NCI-H1105 treated with DMSO at 0.1 percent for 48 hours (cell line): ENCODE measurements around the gene ADAMTS9.

Experiments
- DNase-seq: peaks from one replicate; lab custom pipeline; 2025; lab: John Stamatoyannopoulos, UW

The ADAMTS9 gene

DNA sequence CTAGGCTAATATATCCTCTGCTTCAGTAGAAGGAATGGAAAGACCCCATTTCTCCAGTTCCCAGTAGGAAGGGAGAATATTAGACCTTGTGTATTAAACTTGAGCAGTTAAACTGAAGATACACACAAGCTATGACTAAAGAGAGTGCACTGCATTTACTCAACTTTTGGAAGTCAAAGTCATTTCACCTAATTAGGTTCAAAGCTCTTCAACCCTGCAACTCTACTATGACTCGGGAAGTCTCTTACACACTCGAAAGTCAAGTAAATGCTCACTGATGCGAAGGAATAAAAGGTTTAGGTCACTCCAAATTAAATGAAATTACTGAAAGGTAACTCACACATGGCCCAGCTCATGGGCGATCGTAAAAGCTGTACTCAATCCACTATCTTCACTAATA is 33.8 kb downstream of the ADAMTS9 start:
- no peak for DNase-seq

DNA sequence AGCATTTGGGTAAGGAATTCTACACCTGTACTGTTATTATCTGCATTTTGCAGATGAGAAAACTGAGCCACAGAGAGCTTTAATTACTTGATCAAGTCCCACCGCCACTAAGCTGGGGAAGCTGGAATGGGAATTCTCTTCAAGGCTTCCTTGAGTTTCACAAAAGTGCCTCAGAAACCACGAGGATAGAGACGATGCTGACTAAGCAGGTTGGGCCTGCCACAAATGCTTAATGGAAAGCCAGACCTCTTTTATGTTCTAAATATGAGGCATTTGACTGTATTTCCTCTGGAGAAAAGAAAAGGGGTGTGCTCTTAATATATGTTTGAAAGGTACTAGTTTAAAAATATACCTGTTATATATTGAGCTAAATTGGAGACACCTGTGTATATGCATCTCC is 34.7 kb downstream of the ADAMTS9 start:
- DNase-seq, result no peak

DNA sequence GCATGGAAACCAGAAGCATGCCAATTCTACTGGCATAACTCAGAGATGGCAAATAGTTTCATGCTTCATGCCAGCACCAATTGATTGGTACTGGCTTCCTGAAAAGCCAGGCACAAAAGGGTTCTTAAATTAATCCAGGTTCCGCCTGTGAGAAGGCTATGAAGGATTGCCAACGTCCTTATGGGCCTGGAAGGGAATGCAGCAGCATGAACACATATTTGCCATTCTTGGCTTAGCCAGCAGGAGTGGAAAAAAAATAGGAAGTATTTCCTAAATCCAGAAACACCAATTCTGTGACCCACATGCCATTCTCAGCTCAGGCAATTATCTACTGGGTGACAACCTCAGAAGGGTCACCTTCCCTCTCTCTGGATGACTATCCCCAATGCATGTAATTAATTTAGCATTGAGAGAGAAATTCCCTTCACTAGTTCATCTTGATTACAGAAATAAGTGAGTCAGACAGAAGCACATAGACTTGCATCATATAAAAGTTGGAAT is 36.0 kb downstream of the ADAMTS9 start:
- DNase-seq, result no peak

DNA sequence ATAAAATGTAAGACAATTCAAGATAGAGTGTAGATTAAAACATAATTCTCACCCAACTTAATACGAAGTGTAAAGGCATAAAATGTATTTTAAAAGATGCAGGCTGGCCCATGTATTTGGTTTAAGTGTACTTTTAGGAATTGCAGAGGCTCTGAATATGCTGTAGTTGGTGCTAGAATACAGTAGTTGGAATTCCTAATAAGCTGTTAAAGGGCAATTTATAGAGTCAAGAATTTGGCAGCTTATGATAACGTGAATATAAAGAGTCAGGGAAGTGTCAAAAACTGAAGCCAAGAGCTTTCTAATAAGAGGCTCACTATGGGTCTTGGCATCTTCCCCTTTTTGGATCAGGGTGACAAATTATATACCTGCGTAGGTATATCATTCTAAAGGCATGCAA is 36.5 kb downstream of the ADAMTS9 start:
- DNase-seq, result no peak

DNA sequence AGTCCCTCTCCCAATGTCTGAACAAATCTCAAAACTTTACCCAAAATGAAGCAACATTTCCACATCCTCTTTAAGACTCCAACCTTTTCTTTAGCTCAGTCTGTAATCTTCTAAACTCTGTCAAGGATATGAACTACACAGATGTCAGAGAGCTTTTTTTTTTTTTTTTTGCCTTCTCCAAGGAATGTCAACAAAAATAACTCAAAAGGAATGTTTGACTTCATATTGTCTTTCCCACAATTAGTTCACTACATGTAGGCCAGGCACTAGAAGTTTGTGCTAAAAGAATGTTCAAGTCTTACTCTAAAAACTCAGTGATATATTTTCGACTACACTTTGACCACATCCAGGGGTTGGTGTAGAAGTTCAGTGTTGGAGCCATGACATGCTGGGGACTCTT is 37.1 kb downstream of the ADAMTS9 start:
- DNase-seq, result no peak

DNA sequence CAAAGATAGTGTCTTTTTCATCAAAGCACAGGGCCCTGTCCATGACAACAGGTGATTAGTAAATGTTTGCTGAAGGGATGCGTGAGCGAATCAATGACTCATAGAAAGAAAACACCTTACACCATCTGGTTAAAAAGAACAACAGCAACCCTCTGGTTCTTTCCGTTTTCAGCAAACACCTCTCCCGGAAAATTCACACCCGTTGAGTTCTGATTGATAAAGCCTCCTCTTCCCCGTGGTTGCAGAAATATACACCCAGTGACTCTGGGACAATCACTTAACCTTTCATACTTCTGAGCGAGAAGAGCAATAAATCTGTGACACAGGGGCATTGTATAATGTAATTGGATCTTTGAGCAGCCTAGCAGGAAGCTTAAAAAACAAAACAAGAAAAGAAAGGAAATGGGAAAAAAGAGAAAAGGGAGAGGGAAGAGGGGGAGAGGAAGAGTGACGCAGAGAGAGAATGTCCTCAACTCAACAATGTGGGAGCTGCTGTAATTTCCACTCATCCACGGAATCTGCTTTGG is 37.6 kb downstream of the ADAMTS9 start:
- no peak for DNase-seq

DNA sequence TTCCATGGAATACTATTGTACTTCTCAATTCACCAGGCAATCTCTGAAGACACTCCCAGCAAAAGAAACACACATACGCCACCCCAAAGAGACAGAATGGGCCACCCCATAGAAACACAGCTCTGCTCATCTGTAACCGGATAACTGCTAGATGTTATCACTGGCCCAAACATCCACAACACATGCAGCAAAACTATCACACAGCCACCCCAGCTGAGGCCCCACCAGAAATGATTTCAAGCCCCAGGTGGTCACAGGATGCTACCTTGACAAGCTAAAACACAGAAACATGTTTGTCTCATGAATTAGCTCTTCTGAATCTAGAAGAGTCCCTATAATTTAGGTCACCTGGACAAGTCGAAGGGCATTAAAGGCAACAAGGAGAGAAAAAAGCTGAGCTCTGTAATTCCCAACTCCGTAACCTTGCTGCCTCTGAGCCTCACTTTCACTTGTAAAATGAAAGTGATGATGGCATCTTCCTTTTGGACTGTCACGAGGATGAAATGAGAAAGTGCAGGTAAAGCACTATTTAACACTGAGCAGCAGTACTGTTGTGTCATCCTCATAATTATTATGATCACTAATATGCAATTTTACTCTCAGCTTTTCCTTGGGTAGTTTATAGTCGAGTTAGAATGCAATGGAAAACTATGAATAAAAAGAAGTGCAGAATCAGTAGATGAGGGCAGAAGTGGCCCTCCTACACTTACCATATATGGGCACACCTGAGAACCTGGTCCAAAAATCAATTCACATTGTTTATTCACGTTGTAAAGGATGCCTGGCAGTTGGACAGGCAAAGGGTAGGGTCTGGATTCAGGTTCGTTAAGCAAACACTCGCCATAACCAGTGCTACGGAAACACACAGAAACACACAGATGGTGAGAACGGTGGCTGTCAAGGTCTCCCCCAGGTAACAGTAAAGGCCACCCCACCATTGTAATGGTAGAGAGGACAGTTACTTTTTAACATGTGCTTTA is 38.6 kb downstream of the ADAMTS9 start:
- DNase-seq, result peak; percentile 3

DNA sequence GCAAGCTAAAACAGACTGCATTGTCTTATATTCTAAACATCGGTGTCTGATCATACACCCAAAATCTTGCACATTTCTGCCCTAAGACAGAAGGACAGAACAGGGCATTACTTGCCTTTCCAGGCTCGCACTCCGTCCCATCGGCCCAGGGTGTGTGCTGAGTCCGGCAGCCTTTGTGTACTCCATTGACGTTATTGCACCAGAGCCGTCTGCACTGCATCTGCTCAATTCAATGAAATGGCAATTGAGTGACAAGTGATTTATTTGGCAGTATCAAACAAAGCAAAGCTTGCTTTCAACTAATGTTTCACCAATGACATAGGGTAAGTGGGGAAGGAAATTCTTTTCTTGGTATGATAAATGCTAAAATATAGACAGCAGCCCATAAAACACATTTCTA is 40.0 kb downstream of the ADAMTS9 start:
- DNase-seq, result no peak

DNA sequence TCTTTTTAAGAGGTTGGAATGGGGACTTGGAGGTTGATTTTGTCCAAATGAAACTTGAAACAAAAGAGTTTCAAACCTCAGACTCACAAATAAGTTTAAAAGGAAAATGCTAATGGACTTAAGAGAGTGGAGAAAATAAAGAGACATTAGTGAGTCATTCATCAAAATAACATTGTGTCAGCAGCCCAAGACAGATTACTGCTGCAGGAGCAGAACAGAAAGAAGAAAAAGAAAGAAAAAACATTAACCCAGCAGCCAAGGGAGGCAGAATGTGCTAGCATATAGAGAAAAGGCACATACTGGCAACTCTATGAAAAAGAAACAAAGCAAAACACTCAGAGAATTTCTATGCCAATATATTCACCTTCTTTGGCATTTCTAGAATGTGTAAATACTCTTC is 42.6 kb downstream of the ADAMTS9 start:
- DNase-seq, result no peak

DNA sequence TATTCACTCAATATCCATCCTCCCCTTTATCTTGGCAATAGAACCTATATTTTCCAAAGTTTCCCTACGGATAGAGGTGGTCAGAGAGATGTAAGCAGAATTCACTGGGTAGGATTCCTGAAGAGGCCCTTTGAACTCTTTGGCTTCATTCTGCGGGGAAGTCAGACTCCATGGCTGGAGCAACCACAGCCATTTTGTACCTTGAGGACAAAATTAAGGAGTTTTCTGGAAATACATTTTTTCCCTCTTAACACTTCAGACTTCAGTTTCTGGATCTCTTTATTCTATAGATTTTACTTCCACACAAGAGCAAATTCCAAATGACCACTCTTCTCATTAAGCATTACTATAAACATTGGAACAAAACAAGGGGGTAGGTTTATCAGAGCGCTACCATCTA is 43.3 kb downstream of the ADAMTS9 start:
- no peak for DNase-seq

DNA sequence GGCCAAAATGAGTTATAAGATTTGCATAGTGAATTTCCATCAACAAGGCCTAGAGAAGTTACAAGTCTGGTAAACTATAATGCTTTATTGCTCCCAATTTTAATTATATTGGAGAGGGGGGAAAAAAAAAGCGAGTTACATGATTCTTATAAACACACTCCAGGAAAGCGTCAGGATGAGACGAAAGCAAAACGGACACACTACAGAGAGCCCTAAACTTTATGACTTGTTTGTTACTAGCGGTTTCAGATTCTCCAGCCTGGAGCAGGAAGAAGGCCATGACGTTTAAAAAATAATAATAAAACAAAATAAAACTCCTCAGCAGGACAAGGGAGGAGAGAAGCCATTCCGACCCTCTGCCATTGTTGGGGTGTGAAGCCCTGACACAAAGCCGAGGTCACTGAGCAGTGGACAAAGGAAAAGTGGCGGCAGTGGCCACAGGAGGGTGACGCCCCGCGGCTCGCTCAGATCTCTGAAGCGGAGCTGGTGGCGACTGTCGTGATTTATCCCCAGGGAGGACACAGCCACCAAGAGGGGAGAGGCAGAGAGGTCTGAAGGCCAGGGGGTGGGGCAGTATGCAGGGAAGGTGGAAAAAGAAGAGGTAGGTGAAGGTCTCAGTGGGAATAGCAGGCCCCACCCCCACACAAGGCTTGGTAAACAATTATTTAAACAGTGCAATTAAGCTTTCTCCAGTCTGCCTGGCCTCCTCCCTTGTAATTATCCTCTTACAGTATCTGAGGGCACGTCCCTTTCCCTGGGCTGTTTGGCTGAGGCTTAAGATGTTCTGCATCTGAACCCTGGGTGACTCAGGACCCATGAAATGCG is 45.3 kb downstream of the ADAMTS9 start:
- peak; percentile 58 for DNase-seq

DNA sequence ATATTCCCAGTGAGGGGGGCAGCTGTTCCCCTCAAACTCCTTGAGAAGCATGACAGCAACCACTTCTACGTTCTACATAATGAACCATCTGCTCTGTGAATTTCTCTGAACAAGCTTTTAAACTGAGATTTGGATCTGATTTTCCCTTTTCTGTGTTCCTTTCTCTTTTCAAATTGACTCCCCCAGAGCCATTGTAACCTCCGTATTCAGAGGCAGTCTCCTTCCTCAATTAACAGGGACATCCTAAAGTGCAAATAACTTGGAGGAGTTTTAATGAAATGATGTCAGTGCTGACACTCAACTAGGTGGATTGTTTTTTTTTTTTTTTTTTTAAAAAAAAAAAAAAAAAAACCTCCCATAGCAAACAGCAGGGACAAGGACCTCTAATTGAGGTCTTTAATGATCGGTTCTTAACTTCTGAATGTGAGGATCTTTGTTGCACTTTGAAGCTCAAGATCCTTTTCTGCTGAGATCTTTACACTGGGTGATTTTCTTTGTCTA is 48.8 kb downstream of the ADAMTS9 start:
- peak; percentile 16 for DNase-seq

DNA sequence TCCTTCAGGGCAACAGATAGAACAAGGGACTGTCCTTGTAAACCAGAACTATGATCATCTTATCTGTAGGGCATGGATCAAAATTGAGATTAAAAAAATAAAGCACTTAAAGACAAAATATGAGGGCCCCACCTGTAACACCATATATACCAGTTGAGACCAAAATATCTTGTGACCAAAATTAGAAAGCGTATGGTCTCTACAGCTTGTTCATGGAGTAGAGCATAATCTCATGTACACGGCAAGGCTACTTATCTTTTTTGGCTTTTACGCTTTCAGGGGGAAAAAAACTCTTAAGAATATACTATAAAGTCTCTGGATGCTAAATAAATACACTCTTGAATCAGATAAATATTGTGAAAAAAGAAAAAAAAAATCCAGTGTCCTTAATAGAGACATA is 49.3 kb downstream of the ADAMTS9 start:
- no peak for DNase-seq

DNA sequence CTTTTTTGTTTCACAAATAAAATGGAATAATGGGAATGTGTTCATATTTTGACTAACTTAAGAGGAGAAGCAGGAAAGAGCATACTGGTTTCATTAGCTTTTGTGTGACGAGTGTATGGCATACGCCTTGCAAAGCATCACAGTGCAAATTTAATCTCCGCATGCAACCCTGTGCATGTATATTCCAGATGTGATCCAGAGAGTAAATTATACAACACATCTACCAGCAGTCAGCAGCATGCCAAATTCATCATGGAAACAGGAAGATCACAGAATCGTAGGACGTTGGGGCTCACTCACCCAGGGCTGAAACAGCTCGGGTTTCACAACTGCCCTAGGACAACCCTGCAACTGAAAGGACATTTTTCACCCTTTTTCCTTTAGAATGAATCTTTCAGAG is 53.4 kb downstream of the ADAMTS9 start:
- DNase-seq, result no peak

DNA sequence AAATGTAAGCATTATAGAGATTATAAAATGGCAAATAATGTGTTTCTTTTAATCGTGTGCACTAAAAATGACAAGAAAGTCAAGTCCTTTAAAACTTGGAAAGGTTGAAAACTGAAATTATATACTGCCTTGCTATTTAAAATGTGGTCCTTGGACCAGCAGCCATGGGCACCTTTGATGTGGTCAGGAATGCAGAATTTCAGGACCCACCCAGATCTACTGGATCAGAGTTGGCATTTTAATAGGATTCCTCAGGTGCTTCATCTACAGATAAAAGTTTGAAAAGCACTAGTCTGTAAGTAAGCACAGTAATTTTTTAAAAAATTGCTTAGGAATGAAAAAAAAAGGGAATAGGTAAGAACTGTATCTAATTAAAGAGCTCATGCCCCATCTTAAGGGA is 55.8 kb downstream of the ADAMTS9 start:
- DNase-seq, result no peak

DNA sequence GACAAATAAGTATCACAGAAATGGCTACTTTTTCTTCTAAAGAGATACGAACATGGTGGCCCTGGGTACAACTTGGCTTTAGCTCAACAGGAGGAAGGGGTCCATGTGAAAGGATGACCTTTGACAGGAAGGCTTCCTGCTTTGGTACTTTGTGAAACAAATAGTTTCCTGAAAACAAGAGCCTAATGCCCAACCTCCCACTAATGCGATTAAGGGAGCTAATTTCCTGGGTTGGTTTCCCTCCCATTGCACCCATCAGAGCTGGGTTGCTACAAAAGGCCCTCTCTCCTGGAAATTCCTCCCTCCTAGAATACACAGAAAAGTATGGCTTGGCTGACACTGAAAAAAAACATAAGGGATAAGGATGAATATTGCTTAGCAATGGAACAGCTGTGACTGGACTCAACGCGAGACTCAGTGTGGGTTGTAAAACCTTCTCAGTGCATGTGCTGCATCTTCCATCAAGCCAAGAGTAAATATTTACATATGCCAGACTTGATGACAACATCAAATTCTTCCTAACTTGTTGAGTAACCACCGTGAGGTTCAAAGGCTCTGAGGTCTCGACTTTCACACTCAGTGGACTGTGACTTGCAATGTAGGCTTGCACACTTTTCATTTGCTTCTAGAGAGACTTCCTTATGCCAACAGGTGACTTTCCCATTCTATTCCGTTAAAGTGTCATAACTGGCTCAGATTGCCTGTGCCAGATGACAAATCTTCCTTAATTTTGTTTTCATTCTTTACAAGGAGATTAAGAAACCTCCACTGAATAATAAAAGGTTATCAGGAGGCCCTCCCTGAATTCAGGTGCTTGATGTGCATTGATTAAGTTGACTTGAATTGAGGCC is 60.1 kb downstream of the ADAMTS9 start:
- no peak for DNase-seq

DNA sequence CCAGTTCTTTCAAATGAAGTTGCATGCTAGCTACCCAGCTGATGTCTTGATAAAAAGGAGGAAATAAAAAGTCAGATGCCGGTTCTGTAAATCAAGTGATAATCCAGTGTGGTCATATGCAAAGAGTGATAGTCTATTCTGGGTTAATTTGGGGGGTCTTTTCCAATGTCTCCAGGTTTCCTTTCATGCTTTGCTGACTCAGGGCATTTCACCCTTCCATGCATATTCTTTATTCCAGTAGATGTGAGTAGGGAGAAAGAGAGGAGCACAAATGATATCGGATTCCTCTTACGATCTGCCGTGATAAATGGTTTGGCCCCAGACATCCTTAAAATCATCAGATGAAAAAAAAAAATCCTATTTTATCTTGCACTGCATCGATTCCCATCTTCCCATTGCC is 60.8 kb downstream of the ADAMTS9 start:
- DNase-seq, result no peak

DNA sequence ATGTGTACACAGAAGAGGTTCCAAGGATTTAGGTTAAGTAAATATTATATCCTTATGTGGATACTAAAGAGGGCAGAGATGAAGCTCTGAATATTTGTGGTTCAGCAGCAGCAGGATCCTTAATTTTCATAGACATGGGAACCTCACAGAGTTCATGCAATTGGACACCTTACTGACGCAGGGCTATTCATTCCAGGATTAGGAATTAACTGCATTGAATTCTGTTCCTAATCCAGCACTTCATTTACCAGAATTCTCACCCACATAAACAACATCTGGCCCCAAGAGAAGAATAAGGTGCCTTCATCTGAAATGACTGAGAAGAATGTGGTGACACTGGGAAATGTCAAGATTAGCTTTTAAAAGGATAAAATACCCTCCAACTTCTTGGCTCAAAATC is 62.4 kb downstream of the ADAMTS9 start:
- DNase-seq, result no peak

DNA sequence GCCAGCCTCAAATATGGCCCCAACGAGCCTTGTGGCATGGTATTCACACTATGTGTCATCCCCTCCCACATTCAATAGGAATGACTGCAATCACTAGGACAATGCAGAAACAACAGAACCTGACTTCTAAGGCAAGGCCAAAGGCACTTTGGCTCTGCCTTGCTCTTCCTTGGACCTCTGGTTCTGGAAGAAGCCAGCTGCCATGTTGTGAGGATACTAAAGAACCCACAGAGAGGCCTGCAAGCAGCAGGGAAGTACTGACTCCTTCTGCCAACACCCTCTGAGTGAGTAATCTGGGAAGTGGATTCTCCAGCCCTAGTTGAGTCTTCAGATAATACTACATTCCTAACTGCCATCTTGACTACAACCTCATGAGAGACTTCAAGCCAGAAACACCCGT is 64.7 kb downstream of the ADAMTS9 start:
- DNase-seq, result no peak

DNA sequence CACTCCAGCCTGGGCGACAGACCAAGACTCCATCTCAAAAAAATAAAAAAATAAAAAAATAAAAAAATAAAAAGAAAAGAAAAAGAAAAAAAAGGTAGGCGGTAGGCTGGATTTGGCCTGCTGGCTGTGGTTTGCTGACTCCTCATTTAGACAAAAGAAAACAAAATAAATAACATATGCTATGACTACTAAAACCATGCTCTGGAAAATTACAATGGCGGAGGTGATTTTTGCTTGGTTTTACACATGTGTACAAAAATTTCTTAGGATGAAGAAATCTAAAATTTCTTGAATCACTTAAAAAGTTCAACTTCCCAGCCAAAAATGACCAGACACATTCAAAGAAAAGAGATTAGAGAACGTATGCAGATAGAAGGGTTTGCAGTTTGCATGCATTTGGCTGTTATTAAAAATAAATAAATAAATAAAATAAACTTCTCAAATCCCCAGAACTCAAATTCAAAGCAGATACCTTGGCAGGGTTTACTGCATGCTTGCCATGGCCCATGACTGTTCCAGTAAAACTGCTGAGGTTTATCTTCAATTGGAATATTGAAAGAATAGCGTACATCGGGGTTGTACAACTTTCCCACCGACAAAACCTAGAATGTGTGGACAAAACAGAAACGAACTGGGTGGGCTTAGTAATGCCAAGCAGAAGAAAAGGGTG is 65.9 kb downstream of the ADAMTS9 start:
- no peak for DNase-seq

DNA sequence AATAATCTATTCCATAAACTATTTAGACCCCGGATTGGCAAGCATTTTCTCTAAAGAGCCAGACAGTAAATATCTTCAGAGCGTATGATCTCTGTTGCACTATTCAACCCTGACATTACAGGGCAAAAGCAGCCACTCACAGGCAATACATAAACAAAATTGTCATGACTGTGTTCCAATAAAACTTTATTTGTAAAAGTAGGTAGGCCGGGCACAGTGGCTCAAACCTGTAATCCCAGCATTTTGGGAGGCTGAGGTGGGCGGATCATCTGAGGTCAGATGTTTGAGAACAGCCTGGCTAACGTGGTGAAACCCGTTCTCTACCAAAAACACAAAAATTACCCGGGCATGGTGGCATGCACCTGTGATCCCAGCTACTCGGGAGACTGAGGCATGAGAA is 66.5 kb downstream of the ADAMTS9 start:
- DNase-seq, result no peak
